Lower leg skin (tissue), 3 donors: ENCODE results near the gene PCYT2.

Experiments
- CTCF ChIP-seq, 3 donors: fragments of 450-650 bp; IDR thresholded peaks; one replicate each; pipeline ENCODE4 v1.5.1; 2016; ENCODE audit warnings: antibody characterized with exemption in 3 of 3, mild to moderate bottlenecking in 3 of 3, moderate library complexity in 2 of 3
- POLR2A ChIP-seq, 2 donors: fragments of 450-650 bp; IDR thresholded peaks; one replicate each; pipeline ENCODE4 v1.6.1; 2016 to 2017; ENCODE audit warnings: antibody characterized with exemption in 2 of 2, mild to moderate bottlenecking in 1 of 2, moderate library complexity in 1 of 2

DNA sequence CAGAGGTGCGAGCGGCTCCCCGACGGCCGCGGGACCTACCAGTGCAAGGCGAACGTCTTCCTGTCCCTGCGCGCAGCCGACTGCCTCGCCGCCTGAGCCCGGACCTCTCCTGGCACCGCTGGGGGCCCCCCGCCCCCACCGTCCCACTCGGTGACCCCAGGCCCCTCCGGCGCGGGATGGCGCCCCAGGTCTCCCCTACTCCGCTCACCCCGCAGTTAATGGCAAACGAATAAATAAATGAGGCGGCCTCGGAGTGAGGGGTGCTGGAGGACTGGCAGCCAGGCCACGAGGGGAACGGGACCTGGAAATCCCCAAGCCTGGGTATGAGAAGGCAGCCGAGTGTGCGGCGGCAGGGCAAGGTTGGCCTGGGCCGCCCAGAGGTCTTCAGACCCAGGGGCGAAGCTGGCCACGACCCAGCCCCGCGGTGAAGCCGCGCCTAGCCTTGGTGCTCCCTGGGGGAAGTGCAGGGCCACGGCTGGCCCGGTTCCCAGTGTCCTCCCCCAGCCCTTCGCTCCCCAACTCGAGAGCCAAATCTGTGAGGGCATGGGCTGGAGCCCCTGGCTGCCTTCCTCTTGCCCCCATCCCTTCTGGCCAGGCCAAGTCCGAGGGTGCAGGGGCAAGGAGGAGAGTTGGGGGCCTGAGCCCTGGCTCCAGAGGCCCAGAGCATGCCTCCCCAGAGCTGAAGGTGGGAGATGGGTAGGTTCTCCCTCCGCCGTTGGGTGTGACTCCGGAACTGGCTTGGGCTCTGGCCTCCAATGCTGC is 8.4 kb downstream of the PCYT2 start:
- TF ChIP-seq CTCF (IDR thresholded peaks at IDR 0.05) (no peak), POLR2A (IDR thresholded peaks at IDR 0.05) (no peak)
